Measurements from ENCODE around the gene PAPPA. TPM values are rescaled to one million over a fixed set of nuclear protein-coding genes. Genes with fewer than 3 reads are reported as not detected.

PAPPA gene
- total RNA-seq, 2 experiments from 2014 or later: not detected

GRCh38 chr9:116345817-116346216, 192.2 kb downstream of the PAPPA start:
- H3K4me1 Mint-ChIP-seq (ENCODE audit: low read depth): no peaks in the 10 kb centered on the region
- CTCF ChIA-PET: no interaction called here
- no peak overlapping the region for H3K4me3 Mint-ChIP-seq

GRCh38 chr9:116349684-116350083, 196.1 kb downstream of the PAPPA start:
- H3K9me3 Mint-ChIP-seq: no peaks in the 10 kb centered on the region
- intact Hi-C loops (cut with micrococcal nuclease): no loop called here
- no peak for TF ChIP-seq CTCF (IDR thresholded peaks at IDR 0.05)
- no peak overlapping the region for H3K27ac Mint-ChIP-seq
- H3K27me3 Mint-ChIP-seq: no peaks in the 10 kb centered on the region
- H3K4me3 Mint-ChIP-seq: no peak overlapping the region
- ATAC-seq (no peak), DNase-seq (no peak)
- CTCF ChIA-PET: no interaction called here
- no peaks in the 10 kb centered on the region for H3K4me1 Mint-ChIP-seq (ENCODE audit: low read depth)
- H3K36me3 Mint-ChIP-seq (ENCODE audit: low read depth): no peaks in the 10 kb centered on the region
- POLR2A ChIA-PET: no interaction called here

More at GRCh38 chr9:116345817-116346216, 192.2 kb downstream of the PAPPA start:
- intact Hi-C loops (cut with micrococcal nuclease): no loop called here
- Mint-ChIP-seq H3K27ac (no peak overlapping the region), H3K9me3 (no peaks in the 10 kb centered on the region), H3K36me3 (ENCODE audit: low read depth) (no peaks in the 10 kb centered on the region), H3K27me3 (peaks cover 2% of the 10 kb centered on the region)
- ATAC-seq (no peak), DNase-seq (no peak)
- no peak for TF ChIP-seq CTCF (IDR thresholded peaks at IDR 0.05)
- POLR2A ChIA-PET: no interaction called here

- no peak for TF ChIP-seq CTCF (IDR thresholded peaks at IDR 0.05)
- no peak for ATAC-seq
- DNase-seq: no peak
- Mint-ChIP-seq H3K36me3 (ENCODE audit: low read depth) (no peaks in the 10 kb centered on the region), H3K27ac (no peak overlapping the region), H3K9me3 (no peaks in the 10 kb centered on the region), H3K4me3 (no peak overlapping the region), H3K27me3 (no peaks in the 10 kb centered on the region), H3K4me1 (ENCODE audit: low read depth) (no peaks in the 10 kb centered on the region)
- ChIA-PET CTCF (no interaction called here), POLR2A (no interaction called here)
- intact Hi-C loops (cut with micrococcal nuclease): no loop called here
Observed at GRCh38 chr9:116350213-116350612, 196.6 kb downstream of the PAPPA start.

GRCh38 chr9:116352958-116353357, 199.4 kb downstream of the PAPPA start:
- Mint-ChIP-seq H3K4me3 (no peak overlapping the region), H3K27me3 (no peaks in the 10 kb centered on the region), H3K36me3 (ENCODE audit: low read depth) (no peaks in the 10 kb centered on the region), H3K9me3 (no peaks in the 10 kb centered on the region), H3K27ac (no peak overlapping the region), H3K4me1 (ENCODE audit: low read depth) (no peaks in the 10 kb centered on the region)
- ATAC-seq (no peak), DNase-seq (no peak)
- no peak for TF ChIP-seq CTCF (IDR thresholded peaks at IDR 0.05)
- POLR2A ChIA-PET: no interaction called here
- CTCF ChIA-PET: no interaction called here
- intact Hi-C loops (cut with micrococcal nuclease): no loop called here

- no peaks in the 10 kb centered on the region for H3K27me3 Mint-ChIP-seq
- CTCF ChIA-PET: no interaction called here
- ATAC-seq (no peak), DNase-seq (no peak)
- no peaks in the 10 kb centered on the region for H3K4me1 Mint-ChIP-seq (ENCODE audit: low read depth)
- intact Hi-C loops (cut with micrococcal nuclease): no loop called here
- no peaks in the 10 kb centered on the region for H3K9me3 Mint-ChIP-seq
- no peaks in the 10 kb centered on the region for H3K36me3 Mint-ChIP-seq (ENCODE audit: low read depth)
- H3K27ac Mint-ChIP-seq: no peak overlapping the region
- no peak for TF ChIP-seq CTCF (IDR thresholded peaks at IDR 0.05)
- POLR2A ChIA-PET: no interaction called here
- no peak overlapping the region for H3K4me3 Mint-ChIP-seq
Observed at GRCh38 chr9:116355153-116355921, 201.7 kb downstream of the PAPPA start.
